Activated naive CD8-positive, alpha-beta T cell treated with anti-CD3 and anti-CD28 coated beads, Interleukin-2, amount 50 U/mL, for 16 hours (primary cell): Measurements from ENCODE around the gene ZC2HC1B.
"Not testable (repeated sequence)": the region's sequence is repeated elsewhere in the genome, so short reads cannot be mapped to it uniquely, and the experiment has no call there.

Experiments used
- DNase-seq: peaks from one replicate; pipeline ENCODE4 v3.0.0-alpha.2; 2020; ENCODE audit warnings: low read depth, low spot score

Gene ZC2HC1B, protein sequence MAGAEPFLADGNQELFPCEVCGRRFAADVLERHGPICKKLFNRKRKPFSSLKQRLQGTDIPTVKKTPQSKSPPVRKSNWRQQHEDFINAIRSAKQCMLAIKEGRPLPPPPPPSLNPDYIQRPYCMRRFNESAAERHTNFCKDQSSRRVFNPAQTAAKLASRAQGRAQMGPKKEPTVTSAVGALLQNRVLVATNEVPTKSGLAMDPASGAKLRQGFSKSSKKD

DNA sequence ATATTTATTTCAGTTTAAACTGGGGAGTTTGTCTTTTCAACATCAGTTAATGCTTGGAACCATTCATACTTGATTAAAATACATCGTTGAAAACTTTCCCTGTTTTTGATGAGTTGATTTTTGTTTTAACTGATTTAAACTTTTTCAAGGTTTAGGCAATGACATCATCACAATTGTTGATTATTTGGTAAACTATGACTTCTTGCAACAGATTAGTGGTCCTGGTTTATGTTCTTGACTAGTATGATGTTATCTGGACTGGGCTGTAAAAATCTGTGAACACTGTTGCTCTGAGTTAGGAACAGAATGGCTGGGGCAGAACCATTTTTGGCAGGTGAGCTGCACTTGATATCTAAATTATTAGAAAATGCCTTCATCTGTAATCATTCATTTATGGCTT lies at the start of gene ZC2HC1B:
ZC2HC1B (plus strand) TSS at position 241 of the 400 bp plus-strand sequence; CDS start at position 307, 66 bp downstream.
- no peak for DNase-seq

DNA sequence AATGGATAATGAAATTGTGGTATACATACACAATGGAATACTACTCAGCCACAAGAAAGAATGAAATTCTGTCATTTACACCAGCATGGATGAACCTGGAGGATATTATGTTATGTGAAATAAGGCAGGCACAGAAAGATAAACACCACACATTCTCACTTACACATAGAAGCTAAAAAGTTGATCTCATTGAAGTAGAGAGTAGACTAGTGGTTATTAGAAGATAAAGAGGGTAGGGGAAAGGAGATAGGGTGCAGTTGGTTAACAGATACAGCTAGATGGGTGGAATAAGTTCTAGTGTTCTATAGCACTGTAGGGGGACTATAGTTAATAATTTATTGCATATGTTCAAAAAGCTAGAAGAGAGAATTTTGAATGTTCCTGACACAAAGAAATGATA lies 46.7 kb upstream of the ZC2HC1B start:
- no peak for DNase-seq

DNA sequence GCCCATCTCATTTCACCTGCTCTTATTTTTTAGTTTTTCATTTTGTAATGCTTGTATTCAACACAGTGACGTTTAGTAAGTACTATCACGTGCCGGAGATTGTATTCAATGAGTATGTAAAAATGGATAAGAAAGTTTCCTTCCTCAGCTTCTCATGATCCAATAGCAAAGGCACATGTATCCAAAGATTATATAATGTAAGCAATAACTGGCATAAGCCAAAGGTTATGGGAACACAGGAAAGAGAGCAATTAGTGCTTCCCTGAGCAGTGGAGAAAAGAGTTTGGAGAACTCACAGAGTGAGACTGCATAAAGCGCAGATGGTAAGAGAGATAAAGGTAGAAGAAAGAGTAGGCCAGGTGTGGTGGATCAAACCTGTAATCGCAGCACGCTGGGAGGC lies 42.9 kb upstream of the ZC2HC1B start:
- DNase-seq: no peak

DNA sequence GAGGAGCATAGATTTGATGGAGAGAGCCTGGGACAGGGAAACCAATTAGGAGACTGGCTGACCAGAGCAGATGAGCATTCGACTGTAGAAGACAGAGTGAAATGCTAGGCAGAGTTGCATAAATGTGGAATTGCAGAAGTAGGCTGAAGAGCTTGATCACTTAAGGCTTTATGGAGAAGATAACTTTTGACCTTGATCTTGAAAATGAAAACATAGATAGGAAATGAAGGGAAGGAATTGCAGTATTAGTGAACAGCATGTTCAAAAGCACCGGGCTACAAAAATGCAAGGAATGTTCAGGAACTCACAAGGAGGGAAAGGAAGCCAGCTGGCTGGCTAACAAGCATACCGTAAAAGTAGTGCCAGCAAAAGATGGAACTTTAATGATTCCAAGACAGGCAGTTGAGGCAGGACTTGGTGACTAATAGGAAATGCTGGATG lies 41.7 kb upstream of the ZC2HC1B start:
- no peak for DNase-seq

DNA sequence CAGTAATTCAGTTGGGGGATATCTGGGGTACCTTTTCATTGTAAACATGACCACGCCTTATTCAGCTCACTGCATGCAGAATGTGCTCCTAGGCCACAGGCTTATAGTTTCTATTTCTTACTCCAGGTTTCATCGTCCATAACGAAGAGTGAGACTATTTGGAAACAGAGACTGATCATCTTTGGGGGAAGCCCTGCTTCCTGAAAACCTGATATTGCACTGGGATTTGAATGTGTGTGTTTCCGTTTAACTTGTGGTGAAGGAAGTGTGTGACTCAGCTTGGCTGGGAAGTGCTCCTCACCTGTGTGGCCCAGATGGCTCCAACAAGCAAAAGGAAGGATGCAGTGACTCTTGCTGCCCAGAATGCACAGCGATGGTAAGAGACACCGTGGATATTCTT lies 40.7 kb upstream of the ZC2HC1B start:
- DNase-seq: no peak

DNA sequence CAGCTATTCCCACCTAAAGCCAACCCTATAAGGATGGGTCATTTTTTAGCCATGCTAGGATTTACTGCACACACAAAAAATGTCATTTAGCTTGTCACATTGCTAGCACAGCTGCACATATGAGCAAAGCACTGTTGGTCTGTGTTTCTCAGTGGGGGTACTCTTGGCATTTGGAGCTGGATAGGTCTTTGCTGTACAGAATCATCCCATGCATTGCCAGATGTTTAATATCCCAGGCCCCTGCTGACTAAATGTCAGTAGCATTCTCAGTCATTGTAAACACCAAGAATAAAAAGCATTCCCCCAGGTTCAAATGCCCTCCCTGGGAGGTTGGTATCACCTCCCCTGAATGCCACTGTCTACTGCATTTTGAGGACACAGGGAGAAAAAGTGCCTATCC lies 35.7 kb upstream of the ZC2HC1B start:
- DNase-seq: no peak

DNA sequence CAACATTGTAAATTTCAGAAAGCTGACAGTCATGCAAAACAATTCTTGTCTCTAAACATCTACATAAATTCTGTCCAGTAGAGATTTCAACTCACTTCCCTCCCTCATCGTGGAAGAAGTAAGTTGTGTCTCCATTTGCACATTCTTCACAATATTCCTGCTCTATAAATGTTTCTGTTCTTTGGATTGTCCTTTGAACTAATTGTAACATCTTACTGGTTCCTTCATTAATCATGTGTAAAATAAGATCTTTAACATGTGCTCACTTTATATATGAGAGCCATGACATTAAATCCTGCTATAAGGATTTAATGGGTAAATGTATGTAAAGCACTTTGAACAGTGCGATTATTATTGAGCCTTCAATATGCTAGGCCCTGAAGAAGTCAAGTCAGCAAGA lies 28.1 kb upstream of the ZC2HC1B start:
- no peak for DNase-seq

DNA sequence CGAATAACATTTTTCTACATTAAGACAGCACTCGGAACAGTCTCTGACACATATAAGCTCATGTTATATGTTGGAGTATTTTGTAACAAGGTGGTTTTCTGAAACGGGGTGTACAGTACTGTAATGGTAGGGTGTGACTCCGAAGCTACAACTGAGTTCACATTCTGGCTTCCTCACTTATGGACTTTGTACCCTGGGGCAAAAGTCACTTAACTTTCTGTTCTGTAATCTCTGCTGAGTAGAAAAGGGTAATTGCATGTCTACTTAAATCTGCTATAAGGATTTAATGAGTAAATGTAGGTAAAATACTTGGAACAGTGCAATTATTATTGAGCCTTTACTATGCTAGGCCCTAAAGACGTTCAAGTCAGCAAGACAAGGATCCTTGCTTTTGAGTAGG lies 25.9 kb upstream of the ZC2HC1B start:
- no peak for DNase-seq

DNA sequence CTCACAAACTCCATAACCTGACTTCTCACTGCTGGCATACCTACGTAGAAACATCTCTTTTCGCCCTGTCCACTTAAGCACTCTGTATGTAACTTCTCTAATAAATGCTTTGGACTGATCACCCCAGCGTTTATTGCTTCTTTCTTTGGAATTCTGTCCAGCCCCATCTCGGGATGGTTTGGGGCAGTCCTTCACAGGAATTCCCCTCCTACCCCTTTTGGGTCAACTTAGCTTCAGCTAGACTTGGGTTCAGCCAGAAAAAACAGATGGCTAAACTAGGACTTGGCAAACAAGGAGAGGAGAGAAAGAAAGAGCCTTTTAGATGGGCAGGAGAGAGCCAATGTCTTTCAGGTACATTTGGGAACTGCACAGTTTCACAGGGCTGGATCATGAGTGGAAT lies 25.1 kb upstream of the ZC2HC1B start:
- no peak for DNase-seq

DNA sequence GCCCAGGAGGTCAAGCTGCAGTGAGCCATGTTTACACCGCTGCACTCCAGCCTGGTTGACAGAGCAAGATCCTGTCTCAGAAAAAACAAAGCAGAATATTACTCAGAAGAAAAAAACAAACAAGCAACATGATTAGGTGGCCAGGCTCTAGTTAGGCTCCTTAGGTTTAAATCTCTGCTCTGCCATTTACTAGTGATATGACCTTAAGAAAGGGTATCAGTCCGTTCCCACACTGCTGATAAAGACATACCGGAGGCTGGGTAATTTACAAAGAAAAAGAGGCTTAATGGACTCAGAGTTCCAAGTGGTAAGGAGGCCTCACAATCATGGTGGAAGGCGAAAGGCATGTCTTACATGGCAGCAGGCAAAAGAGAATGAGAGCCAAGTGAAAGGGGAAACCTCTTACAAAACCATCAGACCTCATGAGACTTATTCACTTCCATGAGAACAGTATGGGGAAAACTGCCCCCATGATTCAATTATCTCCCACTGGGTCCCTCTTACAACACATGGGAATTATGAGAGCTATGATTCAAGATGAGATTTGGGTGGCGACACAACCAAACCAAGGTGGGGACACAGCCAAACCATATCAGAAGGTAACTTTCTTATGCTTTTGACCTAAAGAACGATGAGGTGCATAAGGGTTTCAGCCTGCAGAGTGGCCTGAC lies 23.5 kb upstream of the ZC2HC1B start:
- no peak for DNase-seq

DNA sequence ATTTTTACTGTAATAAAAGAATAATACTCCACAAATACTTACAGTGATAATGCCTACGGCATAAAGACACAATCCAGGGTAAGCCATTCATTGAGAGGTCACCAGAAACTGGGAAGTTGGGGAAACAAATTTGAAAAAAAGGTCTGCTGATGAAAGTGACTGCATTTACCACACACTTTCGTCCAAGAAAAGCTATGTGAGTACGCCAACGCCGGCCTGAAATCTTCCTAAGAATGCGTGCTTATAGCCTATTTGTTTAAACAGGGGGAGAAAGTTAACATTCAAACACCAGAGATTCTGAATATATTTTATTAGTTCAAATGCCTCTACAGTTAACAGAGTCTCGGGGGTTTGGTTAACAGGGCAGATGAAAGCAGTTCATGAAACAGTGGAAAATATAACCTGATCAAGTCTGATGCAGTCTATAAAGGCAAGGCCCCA lies 21.8 kb upstream of the ZC2HC1B start:
- DNase-seq: no peak

DNA sequence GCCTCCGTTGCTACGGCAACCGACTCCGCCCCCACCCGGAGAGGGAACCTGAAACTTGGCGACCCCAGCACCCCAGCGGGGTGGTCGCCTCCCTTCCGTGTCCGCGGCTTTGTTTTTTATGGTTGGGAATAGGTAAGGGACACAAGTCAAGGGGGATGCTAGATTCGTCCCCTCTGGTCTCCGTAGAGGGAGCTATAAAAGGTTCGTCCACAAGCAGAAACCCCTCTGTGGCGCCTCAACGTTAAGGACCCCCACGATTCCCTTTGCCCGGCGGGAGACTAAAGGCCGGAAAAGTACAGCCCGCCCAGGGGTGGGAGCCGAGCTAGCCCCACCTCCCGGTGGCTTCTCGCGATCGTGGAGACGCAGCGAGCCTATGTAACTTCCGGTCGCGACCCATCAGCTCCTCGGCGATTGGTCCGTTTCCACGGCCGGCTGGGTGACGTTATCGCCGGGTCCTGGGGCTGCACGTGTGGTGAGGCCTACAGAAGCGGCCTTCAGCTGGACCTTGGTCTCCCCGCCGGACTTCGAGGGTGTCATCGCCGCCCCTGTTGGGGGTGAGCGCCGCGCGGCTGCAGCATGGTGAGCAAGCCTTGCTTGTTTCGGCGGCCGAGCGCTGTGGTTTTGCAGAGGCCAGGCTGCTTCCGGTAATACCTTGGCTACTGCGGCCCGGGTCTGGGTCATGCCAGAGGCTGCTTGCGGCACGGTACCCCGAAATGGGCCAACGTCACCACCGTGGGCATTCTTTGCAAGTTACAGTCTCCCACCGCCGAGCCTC lies 21.2 kb upstream of the ZC2HC1B start, which contains the start of gene LTV1:
LTV1 (plus strand) TSS at position 437 of the 775 bp plus-strand sequence; CDS start at position 577, 140 bp downstream.
- peak; percentile 89 for DNase-seq

DNA sequence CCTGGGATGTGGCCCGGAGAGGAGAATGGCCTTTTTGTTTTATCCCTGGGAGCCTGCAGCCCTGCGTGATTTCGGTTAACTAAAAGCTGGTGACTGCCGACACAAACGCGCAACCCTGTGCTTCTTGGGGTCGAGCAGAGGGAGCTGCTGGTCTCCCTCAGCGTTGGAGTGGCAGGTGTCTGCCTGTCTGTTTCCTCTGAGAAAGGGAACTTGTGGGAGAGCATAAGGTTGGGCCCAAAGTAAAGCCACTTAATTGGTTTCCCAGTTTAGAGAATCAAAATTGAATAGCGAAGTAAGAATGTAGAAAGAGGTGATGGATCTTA lies 20.6 kb upstream of the ZC2HC1B start:
- DNase-seq: no peak

DNA sequence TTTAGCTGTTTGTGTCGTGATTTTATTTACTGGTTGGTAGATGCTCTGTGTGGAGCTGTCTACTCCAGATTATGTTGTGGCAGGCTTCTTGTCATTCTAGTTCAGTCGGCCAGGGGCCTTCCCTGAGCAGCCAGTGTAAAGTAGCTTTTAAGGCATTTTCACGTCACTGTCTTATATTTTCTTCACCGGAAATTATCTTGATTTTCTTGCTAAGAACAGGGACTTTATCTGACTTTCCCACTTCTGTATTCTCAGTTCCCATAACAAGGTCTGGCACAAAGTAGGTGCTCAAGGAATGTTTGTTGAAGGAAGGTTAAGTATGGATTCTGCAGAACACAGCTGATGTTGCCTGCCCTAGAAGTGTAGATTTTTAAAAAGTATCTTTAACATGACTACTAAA lies 20.3 kb upstream of the ZC2HC1B start:
- no peak for DNase-seq

DNA sequence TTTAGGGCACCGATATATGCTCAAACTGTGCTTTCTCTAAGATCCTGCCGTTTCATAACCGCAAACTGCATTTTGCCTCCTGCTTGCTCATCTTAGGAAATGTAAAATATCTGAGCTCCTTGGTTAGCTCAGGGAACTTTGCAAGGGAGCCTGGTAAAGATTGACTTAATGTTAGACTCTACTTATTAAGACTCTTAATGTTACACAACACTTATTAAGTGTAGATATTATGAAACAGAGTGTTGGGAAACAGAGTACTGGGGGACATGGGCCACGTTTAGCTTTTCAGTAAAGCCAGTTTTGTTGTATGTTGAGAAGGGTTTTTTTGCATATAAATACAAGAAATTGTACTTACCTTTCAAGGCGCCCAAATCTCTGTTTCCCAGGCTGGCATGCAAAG lies 19.2 kb upstream of the ZC2HC1B start:
- no peak for DNase-seq

DNA sequence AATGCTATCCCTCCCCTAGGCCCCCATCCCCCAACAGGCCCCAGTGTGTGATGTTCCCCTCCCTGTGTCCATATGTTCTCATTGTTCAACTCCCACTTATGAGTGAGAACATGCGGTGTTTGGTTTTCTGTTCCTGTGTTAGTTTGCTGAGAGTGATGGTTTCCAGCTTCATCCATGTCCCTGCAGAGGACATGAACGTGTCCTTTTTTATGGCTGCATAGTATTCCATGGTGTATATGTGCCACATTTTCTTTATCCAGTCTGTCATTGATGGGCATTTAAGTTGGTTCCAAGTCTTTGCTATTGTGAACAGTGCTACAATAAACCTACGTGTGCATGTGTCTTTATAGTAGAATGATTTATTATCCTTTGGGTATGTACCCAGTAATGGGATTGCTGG lies 12.6 kb upstream of the ZC2HC1B start:
- DNase-seq: not testable (repeated sequence)

DNA sequence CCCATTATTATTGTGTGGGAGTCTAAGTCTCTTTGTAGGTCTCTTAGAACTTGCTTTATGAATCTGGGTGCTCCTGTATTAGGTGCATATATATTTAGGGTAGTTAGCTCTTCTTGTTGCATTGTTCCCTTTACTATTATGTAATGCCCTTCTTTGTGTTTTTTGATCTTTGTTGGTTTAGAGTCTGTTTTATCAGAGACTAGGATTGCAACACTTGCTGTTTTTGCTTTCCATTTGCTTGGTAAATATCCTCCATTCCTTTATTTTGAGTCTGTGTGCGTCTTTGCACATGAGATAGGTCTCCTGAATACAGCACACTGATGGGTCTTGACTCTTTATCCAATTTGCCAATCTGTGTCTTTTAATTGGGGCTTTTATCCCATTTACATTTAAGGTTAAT lies 9.2 kb upstream of the ZC2HC1B start:
- DNase-seq: not testable (repeated sequence)

DNA sequence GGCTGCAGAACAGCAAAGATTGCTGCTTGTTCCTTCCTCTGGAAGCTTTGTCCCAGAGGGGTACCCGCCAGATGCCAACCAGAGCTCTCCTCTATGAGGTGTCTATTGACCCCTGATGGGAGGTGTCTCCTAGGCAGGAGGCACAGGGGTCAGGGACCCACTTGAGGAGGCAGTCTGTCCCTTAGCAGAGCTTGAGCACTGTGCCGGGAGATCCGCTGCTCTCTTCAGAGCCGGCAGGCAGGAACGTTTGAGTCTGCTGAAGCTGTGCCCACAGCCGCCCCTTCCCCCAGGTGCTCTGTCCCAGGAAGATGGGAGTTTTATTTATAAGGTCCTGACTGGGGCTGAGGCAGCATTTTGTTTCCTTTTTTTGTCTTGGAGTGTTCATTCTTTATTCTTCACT lies 7.5 kb upstream of the ZC2HC1B start:
- DNase-seq: not testable (repeated sequence)

DNA sequence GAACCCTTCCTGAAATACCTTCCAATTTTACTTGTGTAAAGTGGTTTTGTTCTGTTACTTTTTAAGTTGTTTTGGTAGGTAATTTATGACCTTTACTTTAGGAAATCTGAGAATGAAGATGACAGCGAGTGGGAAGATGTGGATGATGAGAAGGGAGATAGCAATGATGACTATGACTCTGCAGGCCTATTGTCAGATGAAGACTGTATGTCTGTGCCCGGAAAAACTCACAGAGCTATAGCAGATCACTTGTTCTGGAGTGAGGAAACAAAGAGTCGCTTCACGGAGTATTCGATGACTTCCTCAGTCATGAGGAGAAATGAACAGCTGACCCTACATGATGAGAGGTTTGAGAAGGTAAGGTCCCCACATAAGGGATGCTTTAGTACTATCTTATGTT lies 6.6 kb upstream of the ZC2HC1B start:
- DNase-seq: no peak

DNA sequence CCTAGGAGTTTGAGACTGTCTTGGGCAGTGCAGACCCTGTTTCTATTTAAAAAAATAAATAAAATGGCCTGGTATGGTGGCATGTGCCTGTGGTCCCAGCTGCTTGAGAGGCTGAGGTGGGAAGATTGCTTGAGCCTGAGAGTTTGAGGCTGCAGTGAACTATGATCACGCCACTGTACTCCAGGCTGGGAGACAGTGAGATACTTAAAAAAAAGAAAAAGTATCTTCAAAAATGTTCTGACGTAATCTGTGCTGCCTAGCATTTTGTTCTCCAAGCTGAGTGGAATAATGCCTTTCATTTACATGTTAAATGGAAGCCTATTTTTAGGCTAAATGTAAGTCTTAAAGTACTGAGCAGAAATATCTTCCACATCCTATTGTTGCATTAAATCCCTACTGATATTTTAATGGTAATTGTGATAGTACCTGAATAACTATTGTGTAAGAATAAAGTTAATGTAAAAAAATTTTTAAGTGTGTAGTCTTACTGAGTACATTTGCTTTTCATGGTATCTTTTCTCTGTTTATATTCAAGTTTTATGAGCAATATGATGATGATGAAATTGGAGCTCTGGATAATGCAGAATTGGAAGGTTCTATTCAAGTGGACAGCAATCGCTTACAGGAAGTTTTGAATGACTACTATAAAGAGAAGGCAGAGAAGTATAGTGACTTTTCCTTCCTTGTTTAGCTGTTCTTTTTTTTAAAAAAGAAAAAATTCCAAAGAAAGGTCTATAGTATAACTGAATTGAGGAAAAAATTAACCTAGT lies 4.2 kb upstream of the ZC2HC1B start:
- no peak for DNase-seq

DNA sequence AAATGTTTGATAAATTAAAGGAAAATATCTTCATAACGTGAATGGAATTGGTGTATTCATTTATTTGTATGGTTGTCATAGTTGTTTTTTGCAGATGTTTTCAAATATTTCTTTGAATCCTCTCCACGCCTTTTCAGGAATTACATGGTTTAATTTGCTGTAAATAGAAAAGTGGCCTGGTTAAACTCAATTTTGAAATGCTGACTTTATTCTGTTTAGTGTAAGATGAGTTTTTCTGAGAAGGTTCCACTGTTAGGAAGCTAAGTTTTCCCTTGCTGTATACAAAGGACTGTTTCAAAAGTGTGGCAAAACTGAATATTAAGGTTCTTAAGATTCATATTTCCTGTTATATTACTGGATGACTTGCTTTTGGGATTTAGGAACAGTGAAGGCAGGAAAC lies 503 bp upstream of the ZC2HC1B start:
- DNase-seq: no peak

DNA sequence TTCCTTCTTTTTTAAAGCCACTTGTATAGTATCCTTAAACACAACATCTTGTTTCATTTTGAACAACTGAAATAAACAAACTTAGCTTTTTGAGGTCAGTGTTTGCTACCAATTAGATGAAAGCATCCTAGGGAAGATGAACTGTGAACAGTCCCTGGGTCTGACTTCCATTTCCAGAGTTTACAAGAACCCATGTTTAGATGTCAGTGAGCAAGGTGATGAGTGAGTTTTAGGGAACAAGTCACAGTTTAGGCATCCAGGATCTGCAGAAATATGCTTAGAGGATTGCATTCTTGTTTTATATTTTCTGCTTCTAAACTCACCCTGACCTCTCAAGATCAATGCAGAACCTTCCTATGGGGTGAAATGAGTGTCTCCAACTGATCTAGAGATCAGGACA lies 3.0 kb downstream of the ZC2HC1B start:
- DNase-seq: no peak
